Islet precursor cell (in vitro differentiated cells): ENCODE measurements around the gene ATP10B.

Experiments used
- DNase-seq: peaks from one replicate; pipeline ENCODE4 v3.0.0-alpha.2; 2018

ATP10B gene

DNA sequence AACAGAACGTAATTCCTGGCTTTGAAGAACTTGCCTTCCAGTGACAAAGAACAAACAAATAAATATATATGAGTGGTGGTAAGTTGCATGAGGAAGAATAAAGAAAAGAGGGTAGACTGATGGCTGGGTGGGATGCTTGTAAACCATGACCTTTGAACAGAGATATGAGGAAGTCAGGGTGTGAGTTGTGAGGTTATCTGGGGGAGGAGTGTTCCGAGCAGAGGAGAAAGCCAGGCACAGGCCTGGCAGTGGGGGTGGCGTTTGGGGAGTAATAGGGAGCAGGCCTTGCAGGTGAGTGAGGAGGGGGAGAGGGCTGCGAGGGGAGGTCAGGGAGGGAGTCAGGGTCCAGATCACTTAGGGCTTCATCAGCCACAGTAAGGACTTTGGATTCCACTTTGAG lies 217.0 kb downstream of the ATP10B start:
- DNase-seq: no peak

DNA sequence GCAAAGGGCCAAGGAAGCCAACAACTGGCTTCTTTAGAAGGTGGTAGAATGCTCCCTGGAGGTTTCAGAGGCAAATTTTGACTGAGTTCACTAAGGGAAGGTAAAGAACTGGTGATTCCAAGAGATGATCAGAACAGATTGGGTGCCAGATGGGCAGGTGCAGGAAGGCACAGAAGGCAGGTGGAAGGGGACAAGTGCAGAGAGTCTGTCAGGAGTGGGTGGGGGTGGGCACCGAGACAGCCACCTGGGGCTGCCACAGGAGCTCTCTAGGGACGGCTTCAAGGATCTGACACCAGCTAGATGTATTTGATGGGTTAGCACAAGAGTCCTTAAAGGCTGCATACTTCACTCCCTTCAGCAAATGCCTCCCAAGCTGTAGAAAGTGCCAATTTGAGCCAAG lies 223.0 kb downstream of the ATP10B start:
- no peak for DNase-seq

DNA sequence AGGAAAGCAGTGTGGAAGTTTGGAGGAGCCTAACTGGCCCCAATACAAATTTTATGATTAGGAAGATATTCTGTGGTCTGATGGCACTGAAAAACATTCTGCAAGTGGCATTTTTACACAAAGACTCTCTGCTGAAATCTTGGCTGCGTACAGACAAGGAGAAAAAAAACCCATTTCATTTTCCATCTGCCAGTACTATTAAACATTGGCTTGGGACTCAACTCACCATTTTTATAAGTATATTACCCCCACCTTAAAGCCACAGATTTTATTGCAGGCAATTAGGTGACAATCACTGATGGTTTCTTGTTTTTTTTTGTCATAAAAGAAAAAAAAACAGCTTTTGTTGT lies 223.4 kb downstream of the ATP10B start:
- DNase-seq: no peak

DNA sequence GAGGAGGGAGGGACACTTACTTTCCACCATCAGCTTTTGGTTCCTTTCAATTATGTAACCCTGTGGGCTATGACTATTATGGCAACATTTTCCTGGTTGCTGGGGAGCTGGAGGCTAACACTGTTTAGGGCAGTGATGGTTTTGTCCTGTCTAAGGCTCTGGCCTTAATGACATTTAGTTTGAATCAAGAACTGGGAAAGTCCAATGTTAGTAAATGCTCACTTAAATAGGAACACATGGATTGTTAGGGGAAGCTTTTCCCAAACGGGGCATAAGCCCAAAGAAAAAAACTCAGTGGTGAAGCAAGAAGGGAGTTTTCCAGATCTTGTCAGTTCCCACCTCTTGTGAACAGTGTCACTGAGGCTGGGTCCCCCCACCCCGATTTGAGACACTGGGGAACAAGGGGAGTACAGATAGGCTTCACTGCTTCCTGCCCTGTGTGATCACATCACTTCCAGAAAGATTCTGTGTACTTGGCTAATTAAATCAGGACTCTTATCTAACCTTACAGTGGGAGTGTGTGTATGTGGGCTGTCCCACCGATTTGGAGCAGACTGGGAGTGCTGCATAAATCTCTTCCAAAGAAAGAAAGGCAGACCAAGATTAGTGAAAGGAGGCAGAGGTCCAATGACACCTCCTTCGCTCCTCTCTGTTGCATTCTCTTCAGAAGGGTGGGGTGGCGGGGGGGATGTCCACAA lies 223.9 kb downstream of the ATP10B start:
- no peak for DNase-seq

DNA sequence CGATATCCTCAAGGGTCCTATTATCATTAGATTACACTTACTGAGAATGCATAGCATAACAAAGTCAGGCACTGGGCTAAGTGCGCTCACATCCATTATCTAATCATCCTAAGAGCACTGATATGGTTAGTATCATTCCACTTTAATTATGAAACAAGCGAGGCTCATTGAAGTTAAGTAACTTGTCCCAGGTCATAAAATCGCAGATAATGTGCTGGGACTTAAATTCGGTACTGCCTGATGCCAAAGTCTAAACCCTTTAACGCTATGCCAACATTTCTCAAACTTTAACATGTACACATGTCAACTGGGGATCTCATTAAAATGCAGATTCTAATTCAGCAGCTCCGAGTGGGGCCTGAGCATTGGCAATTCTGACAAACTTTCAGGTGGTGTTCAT lies 225.7 kb downstream of the ATP10B start:
- DNase-seq: no peak

DNA sequence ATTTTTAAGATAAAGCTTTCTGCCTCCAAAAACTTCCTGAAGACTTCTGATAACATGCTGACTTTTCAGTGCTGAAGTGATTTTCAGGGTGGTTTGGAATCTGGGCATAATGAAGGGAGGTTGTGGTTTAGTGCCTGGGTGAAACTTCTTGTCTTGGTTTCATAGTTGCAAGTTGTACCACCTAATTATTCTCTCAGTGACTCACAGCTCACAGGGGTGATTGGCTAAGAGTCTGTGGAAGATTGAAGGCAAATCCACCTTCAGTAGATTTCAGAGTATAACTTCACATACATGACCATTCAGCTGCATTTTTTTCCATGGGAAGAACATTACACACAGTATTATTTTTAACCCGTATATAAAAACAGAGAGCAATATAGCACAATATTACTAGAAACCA lies 230.5 kb downstream of the ATP10B start:
- no peak for DNase-seq

DNA sequence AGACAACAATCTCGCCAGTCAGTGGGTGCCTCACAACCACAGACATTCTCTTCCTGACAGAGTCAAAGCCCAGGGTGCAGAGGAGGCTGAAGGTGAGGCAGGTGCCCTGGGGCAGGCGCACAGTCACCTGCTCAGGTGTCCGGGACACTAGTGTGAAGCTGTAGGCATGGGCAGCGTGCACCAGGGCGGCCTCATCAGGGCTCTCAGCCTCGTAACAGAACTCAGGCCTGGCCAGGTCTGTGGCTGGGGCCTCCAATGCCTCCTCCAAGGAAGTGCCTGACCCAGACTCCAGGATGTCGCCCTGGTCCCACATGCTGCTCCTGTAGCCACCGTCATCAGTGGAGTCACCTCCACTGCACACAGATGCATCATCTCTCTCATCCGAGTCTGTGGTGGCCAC lies 231.6 kb downstream of the ATP10B start:
- DNase-seq: no peak

DNA sequence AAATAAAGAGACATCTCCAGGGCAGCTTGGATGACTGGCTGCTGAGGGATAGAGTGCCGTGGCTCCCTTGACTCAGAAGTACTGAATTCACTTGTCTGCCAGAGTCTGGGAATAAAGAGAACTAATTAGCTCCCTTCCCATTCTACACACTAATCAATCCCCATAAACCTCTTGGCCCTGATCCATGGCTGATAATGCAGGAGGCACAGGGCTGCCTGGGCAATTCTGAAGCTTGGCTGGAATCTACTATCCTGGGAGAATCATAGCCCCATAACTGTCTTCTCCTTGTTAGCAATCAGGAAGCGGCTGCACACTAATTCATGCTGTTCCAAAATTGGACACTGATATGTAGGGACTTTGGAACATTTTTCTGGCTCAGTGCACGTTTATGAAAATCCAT lies 232.6 kb downstream of the ATP10B start:
- DNase-seq: peak; percentile 59

DNA sequence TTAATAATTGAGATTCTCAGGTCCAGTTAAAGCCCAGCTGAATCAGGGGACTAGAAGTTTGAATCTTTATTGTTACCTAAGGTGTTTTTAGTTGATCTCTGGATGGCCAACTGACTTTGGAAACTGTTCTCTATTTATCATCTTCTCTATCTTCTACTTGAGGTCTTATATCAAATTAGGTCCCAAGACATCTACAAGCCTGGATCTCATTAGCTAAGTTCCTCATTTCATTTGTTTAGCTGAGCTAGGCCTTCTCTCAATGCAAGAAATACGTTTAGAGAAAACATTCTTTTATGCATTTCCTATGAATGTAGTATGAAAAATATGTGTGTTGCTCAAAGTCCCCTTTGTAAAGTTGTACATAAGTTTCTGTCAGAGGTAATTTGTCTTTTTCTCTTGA lies 233.7 kb downstream of the ATP10B start:
- no peak for DNase-seq

DNA sequence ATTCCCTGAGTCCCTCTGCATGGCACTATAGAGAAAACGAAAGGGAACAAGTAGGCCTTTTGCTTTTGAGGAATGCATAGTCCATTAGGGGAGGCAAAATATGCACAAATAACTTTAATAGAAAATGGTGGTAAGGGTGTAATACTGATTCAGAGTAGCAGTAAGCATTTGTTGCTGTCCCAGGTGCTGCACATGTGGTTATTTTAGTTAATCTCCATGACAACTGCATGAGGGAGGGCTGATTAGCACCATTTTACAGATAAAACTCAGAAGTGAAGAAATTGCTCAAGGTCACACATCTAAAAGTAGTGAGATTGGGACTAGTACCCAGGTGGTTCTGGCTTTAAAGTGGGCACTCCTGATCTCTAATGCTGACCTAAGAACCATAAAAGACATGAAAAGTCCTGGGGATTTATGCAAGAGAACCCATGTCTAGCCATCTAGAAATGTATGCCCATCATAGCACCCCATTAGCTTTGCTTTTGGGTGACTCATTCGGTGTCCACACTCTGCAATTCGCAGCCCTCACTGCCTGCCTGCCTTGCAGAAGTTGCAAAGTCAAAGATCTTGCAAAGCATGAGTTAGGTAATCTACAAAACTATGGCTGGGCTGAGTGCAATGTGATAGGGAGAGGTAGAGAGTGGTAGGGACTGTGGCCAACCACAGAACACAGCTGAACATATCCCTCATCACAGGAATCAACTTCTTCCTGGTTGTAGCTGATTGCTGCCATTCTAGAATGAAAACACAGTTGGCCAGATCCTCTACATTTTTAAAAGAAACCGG lies 235.1 kb downstream of the ATP10B start:
- no peak for DNase-seq

DNA sequence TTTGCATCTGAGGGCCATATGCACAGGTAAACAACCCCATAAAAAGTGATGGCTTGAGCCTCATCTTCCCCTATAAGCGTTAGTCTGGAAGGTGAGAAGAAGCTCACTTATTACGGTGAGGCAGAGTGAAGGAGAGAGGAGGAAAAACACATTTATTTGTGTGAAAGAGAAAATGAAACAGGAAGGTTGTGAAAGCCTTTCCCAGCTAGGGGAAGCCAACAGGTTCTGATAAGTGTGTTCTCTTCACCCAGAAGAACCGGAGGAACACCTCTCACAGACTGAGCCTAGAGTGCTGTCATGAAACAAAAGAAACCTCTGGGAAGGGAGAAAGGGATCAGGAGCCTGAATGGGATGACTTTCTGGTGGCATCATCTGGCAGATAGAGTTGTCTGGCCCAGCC lies 237.9 kb downstream of the ATP10B start:
- no peak for DNase-seq

DNA sequence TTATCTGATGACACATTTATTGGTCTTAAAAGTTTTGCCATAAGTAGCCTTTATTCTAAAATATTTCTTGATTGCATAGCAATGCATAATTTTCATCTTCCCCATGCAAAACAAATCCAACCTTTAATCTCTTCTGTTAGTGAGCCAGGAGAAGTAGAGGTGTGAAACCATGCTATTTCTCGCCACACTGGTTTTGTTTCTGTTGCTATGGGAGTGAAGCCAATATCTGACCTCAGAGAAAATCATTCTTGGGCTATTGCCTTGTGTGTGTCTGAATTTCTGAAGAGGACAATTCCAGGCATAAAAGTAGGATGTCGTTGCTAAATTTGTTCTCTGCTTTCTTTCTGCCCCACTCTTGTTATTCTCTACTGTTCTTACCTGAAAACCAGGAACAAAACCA lies 246.7 kb downstream of the ATP10B start:
- no peak for DNase-seq

DNA sequence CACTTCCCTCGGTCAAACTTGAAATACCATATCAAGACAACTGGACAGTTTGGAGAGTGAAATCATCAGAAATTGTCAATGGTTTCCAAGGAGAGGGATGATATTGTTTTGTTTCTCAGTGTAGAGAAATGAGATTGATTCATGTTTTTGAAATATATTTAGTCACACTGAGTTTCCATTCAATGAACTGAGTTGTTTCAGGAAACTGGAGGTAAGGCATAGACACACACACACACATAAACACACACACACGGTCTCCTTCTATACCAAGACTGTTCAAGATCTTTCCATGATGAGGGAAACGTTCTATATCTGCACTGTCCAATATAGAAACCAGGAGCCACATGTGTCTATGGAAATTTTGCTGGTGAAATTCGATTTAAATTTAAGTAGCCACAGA lies 247.5 kb downstream of the ATP10B start:
- DNase-seq: no peak

DNA sequence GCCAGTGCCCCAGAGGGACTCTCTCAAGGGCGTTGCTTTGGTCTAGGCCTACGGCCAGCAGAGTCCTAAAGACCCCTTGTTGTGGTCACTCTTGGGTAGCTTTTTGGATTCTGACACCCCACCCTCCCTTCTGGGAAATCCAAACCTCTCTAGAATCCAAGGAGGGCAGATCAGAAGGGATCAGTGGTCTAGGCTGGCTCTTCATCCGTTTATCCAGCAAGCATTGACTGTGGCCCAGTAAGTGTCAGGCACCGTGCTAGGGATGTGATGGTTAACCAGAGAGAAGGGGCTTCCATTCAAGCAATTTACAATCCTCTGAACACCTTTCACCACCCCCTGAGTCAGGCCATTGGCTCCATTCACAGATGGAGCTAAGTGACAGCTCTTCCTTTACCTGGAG lies 249.3 kb downstream of the ATP10B start:
- DNase-seq: no peak

DNA sequence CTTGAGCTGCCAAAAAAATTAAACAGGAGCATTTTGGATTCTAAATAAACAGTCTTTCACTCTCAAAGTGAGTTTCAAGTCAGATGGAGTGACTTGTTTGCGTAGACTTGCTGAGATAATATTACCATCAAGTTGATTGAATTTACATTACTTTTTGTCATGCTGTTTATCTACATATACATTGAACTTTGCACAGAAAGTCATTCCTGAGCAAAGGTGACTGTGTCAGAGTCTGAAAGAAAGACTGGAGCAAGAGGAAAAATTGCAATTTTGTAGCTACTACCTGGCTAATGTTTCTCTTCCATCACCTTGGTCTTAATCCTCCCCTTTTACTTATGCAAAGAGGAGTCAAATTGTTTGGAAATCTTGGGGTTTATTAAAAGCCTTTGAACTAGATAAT lies 251.0 kb downstream of the ATP10B start:
- DNase-seq: no peak

DNA sequence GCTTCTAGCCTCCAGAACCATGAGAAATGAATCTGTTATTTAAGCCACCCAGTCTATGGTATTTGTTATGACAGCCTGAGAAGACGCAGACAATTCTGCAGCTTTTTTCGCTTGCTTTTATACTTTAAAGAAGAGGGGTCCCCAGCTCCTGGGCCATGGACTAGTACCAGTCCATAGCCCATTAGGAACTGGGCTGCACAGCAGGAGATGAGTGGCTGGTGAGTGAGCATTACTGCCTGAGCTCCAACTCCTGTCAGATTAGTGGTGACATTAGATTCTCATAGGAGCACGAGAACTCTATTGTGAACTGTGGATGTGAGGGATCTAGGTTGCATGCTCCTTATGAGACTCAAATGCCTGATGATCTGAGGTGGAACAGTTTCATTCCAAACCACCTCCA lies 278.7 kb downstream of the ATP10B start:
- DNase-seq: no peak

DNA sequence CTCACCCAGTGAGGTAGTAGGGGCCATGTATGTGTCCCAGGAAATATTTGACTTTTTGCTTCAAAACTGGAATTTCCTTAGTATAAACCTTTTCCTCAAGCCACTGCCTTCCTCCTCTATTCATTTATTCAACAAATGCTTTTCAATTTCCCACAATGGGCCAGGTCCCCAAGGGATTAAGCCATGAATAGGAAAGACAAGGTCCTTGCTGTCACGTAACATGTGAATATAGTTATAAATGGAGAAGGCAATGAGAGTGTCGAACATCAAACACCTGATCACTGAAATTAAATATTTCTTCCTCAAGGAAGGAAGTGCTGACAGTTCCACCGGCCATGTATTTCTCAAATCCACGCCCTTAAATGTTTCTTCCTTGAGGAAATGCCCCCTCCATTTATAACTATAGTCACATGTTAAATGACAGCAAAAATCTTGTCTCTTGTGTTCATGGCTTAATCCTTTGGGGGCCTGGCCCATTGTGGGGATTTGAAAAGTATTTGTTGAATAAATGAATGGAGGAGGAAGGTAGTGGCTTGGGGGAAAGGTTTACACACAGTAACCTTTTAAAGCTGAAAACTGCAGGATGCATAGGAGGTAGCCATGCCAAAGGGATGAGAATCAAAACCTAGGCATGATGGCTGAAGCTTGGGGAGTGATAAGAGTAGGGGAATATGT lies 284.8 kb downstream of the ATP10B start:
- DNase-seq: no peak

DNA sequence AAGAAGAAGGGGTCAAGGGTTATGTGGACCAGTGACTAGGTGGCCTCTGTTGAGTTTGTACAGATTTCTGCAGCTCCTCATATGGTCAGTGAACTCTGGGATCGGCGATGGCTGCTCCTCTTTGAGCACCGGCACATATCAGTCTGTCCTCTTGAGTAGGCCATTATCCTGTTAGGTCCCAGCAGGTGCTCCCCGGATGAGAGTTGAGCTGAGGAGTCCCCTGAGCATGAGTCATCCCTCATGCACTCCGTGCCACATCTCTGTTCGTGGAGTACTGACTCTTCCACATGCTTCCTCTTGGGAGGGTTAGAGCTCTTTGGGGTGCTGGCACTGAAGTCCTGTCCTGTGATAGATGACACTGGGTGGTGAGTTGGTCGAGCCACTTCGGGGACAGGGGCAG lies 286.6 kb downstream of the ATP10B start:
- no peak for DNase-seq

DNA sequence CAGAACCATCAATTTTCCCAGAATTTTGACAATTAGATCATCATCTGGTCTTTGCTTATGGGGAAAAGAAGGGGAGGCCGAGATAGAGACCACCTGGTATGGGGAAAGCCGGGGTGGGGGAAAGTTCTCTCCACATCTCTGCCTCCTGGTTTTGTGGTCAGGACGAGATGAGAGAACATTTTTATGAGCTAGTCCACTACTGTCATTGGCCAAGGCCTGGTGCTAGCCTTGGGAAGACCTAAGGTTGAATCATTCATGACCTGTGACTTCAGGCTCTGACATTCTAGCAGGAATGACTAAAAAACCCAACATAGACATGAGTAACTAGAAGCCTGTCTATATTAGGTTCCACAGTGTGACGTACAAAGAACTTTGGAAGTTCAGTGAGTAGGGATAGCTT lies 295.2 kb downstream of the ATP10B start:
- peak; percentile 79 for DNase-seq

DNA sequence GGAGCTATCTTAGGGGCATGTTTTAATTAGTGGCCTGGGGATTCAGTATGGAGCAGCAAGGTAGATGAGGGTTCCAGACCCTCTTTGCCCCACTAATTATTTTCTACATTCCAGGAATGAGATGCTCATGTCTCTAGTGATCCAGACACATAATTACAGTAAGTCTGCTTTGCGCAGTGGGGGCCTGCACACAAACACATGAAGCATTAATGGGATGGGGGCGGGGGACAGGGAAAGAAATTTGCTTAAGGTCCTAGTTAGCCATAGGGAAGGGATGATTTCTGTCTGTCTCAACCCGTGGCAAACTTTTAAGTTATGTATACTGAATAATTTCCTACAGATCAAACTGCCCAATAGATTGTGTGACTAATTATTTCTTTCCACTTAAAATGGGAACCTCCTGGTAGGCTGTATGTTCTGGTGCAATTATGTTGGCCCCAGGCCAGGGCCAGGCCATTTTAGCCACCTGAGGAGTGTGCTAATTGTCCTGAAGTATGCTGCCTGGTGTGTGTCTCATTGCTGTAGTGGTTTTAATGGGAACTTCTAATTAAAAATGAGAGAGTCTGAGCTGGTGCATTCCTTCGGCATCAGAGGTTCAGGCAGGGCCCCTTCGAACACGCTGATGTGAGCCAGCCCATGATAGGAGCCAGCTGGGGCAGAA lies 295.9 kb downstream of the ATP10B start:
- peak; percentile 95 for DNase-seq

DNA sequence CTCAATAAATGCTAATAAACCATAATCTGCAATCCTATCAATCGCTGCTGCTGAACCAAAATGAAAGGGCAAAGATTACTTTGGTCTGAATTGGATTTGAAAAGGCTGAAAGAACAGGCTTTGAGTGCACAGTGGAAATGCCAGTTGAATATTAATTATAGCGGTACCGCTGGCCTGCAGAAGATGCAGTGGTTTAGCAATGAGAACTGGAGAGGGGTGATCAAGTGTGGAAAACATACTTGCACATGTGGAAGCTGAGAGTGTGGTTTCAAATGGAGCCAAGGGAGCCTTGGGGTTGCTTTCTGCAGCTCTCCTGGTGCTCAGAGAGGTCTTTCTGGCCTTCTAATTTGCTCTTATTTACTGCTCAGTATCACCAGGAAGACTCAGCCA lies 296.4 kb downstream of the ATP10B start:
- no peak for DNase-seq

DNA sequence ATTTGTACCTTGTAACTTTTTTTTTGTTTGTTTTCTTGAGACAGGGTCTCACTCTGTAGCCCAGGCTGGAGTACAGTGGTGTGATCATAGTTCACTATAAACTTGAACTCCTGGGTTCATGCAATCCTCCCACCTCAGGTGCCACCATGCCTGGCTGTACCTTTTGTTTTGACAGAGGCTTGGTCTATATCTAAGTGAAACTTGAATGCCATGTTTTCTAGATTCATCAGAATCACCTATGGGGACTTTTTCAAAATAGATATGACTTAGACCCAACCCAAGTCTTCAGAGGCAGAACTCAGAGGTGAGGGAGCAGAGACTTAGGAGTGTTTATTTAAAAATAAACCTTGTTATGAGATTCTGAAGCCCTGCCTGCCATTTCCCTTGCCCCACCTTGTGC lies 301.9 kb downstream of the ATP10B start:
- no peak for DNase-seq

DNA sequence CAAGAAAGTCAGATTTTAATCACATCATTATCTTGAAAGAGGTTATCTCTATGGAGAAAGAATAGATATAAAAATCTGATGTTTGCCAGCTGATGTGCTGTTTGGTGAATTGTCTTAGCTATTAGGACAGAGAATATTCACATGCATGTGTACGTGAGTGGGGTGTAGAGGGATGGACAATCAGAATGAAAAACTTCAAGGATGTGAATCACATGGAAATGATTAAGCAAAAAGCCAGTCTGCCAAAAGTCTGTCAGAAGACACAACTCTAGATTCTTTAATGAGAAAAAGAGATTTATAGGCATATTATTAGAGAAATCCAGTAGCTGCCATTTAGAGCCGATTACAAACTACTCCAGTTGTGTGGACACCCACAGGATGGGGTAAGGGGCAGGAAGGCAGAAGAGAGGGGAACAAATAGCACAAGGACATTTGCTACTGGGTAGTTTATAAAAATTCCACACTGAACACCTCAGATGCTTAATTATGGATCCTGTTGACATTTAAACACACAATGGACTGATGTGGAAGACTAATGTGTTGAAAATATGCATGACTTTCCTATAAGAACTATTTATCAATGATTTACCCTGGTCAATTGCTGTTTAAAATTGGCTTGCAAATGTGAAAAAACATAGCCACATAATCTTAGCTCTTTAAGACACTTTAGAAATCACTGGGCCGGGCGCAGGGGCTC lies 302.9 kb downstream of the ATP10B start:
- DNase-seq: no peak
